Adrenal gland (tissue), 12 donors: ENCODE measurements around the gene KRTAP10-10. TPM values are rescaled to one million over a fixed set of nuclear protein-coding genes. Genes with fewer than 3 reads are reported as not detected.
A peak's percentile ranks its signal among the peaks of the same experiment; 100 is the strongest.

Experiments
- DNase-seq, 7 donors: peaks; one replicate each; pipeline ENCODE4 v3.0.0-alpha.2; 2019 to 2020
- H3K27ac ChIP-seq, 5 donors: fragments of 200-600 bp; sonication (generic) in 4 of 5; 1 replicate in 3 of 5; 2 replicates in 2 of 5; pipeline versions ENCODE4 v1.5.1 to v1.8.0; 2016 to 2020; ENCODE audit warnings: mild to moderate bottlenecking in 1 of 5
- H3K27me3 ChIP-seq: fragments of 200-600 bp; 2 replicates; pipeline ENCODE4 v1.8.0; 2021
- H3K36me3 ChIP-seq, 2 donors: fragments of 200-600 bp; replicated peaks in 1 of 2; 1 replicate in 1 of 2; 2 replicates in 1 of 2; pipeline versions ENCODE4 v1.5.1 to v1.8.0; 2018 to 2022
- H3K4me1 ChIP-seq, 2 donors: fragments of 200-600 bp; replicated peaks in 1 of 2; 1 replicate in 1 of 2; 2 replicates in 1 of 2; pipeline versions ENCODE4 v1.5.1 to v1.8.0; 2018 to 2021
- H3K4me3 ChIP-seq, 4 donors: fragments of 200-600 bp; sonication (generic) in 3 of 4; one replicate each; pipeline ENCODE4 v1.5.1; 2016 to 2018
- H3K9me3 ChIP-seq, 3 donors: fragments of 200-600 bp; sonication (generic) in 1 of 3; replicated peaks in 1 of 3; 1 replicate in 2 of 3; 2 replicates in 1 of 3; pipeline versions ENCODE4 v1.5.1 to v1.8.0; 2016 to 2021
- CTCF ChIP-seq, 6 experiments: fragments of 450-650 bp in 4 of 6; fragments of 200-600 bp in 2 of 6; sonication (generic) in 1 of 6; IDR thresholded peaks; 1 replicate in 5 of 6; 2 replicates in 1 of 6; pipeline versions ENCODE4 v1.5.1 to v1.8.0; 2016 to 2021; ENCODE audit warnings: antibody characterized with exemption in 6 of 6, mild to moderate bottlenecking in 2 of 6, moderate library complexity in 1 of 6
- POLR2A ChIP-seq, 2 donors: fragments of 450-650 bp; IDR thresholded peaks; one replicate each; pipeline ENCODE4 v1.6.1; 2017; ENCODE audit warnings: antibody characterized with exemption in 2 of 2, mild to moderate bottlenecking in 2 of 2, moderate library complexity in 1 of 2
- WGBS, 4 donors: extraction: QIAGEN DNeasy Blood & Tissue Kit in 2 of 4; methylation state at CpG; one replicate each; pipeline versions ENCODE4 v1.1.5 to v1.1.7; 2013 to 2017; 5-methylcytosine and 5-hydroxymethylcytosine counted together
- intact Hi-C, 2 donors: fragments of 100-400 bp; cut with DNase I; formaldehyde crosslinking; loops; one replicate each; pipeline versions ENCODE4 v1.14.1 to v1.15.0; 2022 to 2023
- polyA plus RNA-seq, 3 donors: library from polyadenylated mRNA; stranded (reverse); fragments of 200-250 nt in 2 of 3; fragments of 350-450 nt in 1 of 3; fragmentation: Illumina TruSeq in 1 of 3; extraction: RNeasy Lipid Tissue Mini Kit (QIAGEN cat#74804) in 1 of 3; gene quantifications; one replicate each; pipeline ENCODE4 v1.2.3, GENCODE V29; 2013 to 2014
- total RNA-seq, 9 donors: library from RNA; depleted of rRNA in 4 of 9; stranded (reverse); fragments of >200 nt in 4 of 9; fragments of 120-200 nt in 1 of 9; fragmentation: NEBNext Ultra II Directional in 1 of 9; extraction: Animal tissue kit (Norgen Biotek cat#: 25700) in 1 of 9; gene quantifications; one replicate each; pipeline versions ENCODE4 v1.1.0 to v1.2.4, GENCODE V29; 2013 to 2023
- donor health status: healthy with polysubstance abuse.
- donor health status: Bipolar disorder and iron deficiency.
- donor health status: DM: yes; HTN: yes; CAD: no.
- donor health status: DM: no; HTN: no; CAD: no.
- donor health status: DM: no; HTN: no; CAD: no.
- donor health status: DM: yes; HTN: yes; CAD: no.

Gene KRTAP10-10
- total and polyA plus RNA-seq, 12 donors = not detected

- no peak for DNase-seq
- intact Hi-C loops = no loop called here
- Histone ChIP-seq H3K36me3 (no peaks in the 10 kb centered on the region), H3K4me3 (no peak overlapping the region), H3K9me3 (no peaks in the 10 kb centered on the region), H3K4me1 (no peaks in the 10 kb centered on the region), H3K27me3 (no peaks in the 10 kb centered on the region), H3K27ac (no peak overlapping the region)
- WGBS, 4 donors = 83 to 95% (median 89%) methylated on average over 10 to 12 of the region's 12 CpGs
- TF ChIP-seq CTCF (IDR thresholded peaks at IDR 0.05) (no peak), POLR2A (IDR thresholded peaks at IDR 0.05) (no peak)
Measured at GRCh38 chr21:44650973-44651675, 14.0 kb downstream of the KRTAP10-10 start.

GRCh38 chr21:44653123-44653522, 16.0 kb downstream of the KRTAP10-10 start:
- H3K4me3 ChIP-seq = no peak overlapping the region
- 65 to 73% (median 69%) methylated on average over 11 to 14 of the region's 14 CpGs for WGBS, 4 donors
- no peaks in the 10 kb centered on the region for H3K4me1 ChIP-seq
- no peaks in the 10 kb centered on the region for H3K9me3 ChIP-seq
- TF ChIP-seq CTCF (IDR thresholded peaks at IDR 0.05) (no peak), POLR2A (IDR thresholded peaks at IDR 0.05) (no peak)
- H3K27me3 ChIP-seq = peaks cover 3% of the 10 kb centered on the region
- H3K27ac ChIP-seq = no peak overlapping the region
- intact Hi-C loops = no loop called here
- H3K36me3 ChIP-seq = no peaks in the 10 kb centered on the region
- DNase-seq = peak in 1 of 7 donors; percentile 37

GRCh38 chr21:44653656-44654575, 16.8 kb downstream of the KRTAP10-10 start:
- intact Hi-C loops = no loop called here
- WGBS, 4 donors = 72 to 79% (median 77%) methylated on average over 12 to 17 of the region's 17 CpGs
- no peak overlapping the region for H3K27ac ChIP-seq

More at GRCh38 chr21:44653656-44654575, 16.8 kb downstream of the KRTAP10-10 start:
- DNase-seq = peak in 1 of 7 donors; percentile 23
- Histone ChIP-seq H3K9me3 (no peaks in the 10 kb centered on the region), H3K36me3 (no peaks in the 10 kb centered on the region), H3K4me1 (no peaks in the 10 kb centered on the region), H3K4me3 (no peak overlapping the region), H3K27me3 (peaks cover 3% of the 10 kb centered on the region)
- TF ChIP-seq POLR2A (IDR thresholded peaks at IDR 0.05) (no peak), CTCF (IDR thresholded peaks at IDR 0.05) (no peak)
